EH (cell line): ENCODE results near the gene PTGDS.

Experiments
- DNase-seq: peaks from one replicate; pipeline ENCODE4 v3.0.0-alpha.2; 2015; ENCODE audit warnings: low read depth

The PTGDS gene

DNA sequence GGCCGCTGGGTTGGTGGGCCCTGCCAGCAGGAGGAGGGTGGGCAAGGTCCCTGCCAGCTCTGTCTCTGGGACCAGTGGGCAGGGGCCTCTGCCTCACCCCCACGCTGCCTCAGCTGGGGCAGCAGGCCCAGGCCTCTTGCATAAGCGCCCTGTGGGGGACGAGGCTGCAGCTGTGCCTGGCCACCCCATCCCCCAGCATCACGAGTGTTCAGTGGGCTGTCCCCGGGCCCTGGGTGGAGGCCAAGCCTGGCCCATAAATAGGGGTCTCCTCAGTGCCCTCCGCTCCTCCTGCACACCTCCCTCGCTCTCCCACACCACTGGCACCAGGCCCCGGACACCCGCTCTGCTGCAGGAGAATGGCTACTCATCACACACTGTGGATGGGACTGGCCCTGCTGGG is at the start of gene PTGDS:
TSS of gene PTGDS (plus strand) at position 282 of the 400 bp plus-strand sequence. CDS start at position 357, 75 bp downstream.
- DNase-seq, result no peak

DNA sequence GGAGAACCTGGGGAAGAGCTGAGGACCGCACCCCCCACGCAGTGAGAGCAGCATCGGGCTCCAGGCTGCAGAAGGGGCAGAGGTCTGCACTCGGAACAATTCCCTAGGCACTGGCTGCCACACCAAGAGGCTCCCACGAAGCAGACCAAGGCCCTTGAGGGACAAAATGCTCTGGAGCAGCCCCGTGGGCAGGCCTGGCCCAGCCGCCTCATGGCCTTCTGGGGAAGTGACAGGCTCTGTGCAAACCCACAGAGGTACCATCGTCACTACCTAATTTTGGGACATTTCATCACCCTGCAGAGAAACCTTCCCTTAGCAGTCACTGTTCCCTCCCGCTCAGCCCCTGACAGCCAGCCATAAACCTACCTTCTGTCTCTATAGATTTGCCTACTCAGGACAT is 48.7 kb upstream of the PTGDS start:
- DNase-seq, result no peak

DNA sequence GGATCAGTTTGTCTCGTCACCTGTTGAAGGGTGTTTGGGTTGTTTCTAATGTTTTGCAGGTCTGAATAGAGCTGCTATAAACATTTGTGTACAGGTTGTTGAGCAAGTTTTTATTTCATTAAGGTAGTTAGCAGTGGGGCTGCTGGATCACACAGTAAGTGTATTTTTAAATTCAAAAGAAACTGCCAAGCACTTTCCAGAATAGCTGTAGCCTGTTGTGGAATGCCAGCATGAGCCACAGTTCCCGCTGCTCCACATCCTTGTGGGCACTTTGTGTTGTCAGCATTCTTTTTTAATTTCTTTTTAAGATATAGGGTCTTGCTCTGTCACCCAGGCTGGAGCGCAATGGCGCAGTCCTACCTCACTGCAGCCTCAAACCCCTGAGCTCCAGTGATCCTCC is 47.3 kb upstream of the PTGDS start:
- DNase-seq, result no peak

DNA sequence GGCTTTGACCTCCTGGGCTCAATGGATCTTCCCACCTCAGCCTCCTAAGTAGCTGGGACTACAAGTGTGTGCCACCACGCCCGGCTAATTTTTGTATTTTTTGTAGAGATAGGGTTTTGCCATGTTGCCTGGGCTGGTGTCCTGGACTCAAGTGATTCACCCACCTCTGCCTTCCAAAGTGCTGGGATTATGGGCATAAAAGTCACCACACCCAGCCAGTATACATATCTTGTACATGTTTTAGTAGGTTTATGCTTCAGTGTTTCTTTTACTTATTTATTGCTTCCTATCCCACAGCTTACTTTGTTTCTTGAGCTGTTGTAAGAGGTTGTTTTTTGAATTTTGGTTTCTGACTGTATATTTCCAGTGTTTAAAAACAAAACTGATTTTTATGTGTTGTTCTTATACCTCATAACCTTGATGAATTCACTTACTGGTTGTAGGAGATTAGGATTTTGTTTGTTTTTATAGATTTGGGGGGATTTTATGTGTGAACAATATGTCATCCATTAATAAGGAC is 45.6 kb upstream of the PTGDS start:
- DNase-seq, result no peak

GRCh38 chr9:136934277-136934676 is 43.0 kb upstream of the PTGDS start:
- no peak for DNase-seq

GRCh38 chr9:136935651-136936050 is 41.7 kb upstream of the PTGDS start:
- no peak for DNase-seq

DNA sequence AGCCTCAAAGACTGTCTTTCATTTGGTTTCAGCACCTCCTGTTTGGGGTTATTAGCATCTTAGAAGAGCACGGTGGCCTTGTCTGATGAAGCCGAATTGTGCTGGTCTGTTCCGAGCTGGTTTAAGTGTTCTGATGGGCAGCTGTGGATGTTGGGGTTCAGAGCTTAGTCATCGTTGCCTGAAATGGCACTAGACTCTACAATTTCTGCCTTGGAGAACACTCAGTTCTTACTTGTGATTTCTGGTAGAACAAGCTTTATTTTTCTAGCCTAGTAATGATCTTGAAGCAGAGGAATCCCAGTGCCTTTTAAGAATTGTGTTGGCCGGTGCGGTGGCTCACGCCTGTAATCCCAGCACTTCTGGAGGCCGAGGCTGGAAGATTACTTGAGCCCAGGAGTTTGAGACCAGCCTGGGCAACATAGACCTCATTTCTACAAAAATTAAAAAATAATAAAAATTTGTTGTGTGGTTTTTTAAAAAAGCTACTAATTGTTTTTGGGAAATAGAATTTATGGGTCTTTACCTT is 40.6 kb upstream of the PTGDS start:
- no peak for DNase-seq

GRCh38 chr9:136937186-136938001 is 39.9 kb upstream of the PTGDS start:
- no peak for DNase-seq

- DNase-seq, result no peak
Measured at GRCh38 chr9:136939431-136939995, 37.8 kb upstream of the PTGDS start.

DNA sequence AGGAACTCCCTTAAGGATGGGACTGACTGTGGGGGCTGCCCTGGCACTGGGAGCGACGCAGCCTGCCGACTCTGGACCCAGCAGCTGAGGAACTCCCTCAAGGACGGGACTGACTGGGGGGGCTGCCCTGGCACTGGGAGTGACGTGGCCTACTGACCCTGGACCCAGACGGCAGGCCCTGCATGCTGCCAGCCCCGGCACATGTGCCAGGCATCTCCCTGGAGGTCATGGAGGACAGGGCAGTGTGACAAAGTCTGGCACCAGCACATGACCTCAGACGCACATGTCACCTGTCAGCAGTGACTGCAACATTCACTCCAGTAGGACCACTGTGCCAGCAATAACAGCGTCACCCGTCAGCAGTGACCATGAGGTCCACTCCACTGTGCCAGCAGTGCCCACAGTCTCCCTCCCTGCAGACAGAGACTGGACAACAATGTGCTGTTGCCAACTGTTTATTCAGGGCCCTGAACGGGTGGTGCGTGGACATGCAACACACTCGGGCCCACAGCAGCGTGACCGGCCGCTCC is 37.2 kb upstream of the PTGDS start:
- DNase-seq, result no peak

DNA sequence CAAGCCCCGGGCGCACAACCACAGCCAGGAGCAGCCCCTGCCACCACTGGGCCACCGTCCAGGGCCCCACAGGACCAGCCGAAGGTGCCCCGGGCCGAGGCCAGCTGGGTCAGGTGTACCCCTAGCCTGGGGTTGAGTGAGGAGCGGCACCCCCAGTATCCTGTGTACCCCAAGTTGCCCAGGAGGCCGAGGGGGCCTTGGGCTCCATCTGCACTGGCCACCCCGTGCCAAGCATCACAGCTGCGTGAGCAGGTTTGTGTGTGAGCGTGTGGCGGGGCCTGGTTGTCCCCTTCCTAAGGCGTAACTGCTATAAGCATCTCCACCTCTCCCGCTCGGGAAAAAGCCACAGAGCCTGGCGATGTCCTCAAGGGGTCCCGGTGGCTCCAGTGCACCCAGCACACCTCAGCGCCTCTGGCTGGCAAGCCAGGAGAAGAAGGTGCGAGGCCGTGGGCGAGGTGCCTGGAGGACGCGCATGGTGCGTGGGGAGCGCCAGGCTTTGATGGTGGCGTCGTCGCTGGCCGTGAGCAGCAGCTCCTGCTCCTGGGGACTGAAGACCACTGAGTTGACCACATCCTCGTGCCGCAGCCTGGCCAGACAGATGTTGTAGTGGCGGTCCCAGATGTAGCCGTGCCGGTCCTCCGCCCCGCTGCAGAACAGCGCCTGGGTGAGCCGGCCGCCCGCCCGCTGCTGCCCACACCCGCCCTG is 36.6 kb upstream of the PTGDS start:
- no peak for DNase-seq

DNA sequence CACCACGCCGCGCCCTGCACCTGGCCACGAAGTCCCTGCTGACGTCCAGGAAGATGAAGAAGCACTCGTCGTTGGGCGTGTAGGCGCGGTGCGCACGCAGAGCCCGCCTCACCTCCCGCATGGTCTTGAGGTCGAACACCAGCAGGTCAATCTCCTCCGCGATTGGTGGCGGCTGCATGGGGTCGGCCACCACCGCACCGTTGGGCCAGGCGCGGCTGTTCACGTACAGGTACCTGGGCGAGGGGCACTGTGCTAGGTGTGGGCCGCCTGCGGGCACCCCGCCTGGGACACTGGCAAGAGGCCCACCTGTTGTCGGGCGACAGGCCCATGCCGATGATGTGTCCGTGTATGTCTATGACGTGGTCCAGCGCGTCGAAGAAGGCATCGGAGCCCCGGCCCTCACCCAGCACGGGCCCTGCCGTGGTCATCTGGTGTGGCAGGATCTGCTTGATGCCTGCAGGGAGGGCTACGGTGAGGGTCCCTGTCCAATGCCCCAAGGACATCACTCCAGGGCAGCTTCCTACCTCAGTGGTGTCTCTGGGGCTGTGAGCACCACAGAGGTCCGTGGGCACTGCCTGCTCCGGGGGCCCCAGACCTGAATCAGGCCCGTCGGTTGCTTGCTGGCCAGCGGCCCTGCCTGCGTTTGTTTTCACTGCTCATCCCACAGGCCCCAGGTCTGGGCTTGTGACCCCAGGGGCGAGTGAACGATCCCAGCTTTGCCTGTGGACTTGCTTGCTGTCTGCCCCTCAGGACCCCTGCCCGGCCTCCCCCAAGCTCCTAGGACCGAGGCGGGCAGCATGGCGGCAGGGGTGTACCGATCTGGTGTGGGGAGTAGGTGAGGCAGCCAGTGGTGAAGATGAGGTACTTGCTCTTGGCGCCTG is 35.8 kb upstream of the PTGDS start:
- DNase-seq, result no peak

GRCh38 chr9:136942112-136942880 is 35.0 kb upstream of the PTGDS start:
- DNase-seq, result no peak

DNA sequence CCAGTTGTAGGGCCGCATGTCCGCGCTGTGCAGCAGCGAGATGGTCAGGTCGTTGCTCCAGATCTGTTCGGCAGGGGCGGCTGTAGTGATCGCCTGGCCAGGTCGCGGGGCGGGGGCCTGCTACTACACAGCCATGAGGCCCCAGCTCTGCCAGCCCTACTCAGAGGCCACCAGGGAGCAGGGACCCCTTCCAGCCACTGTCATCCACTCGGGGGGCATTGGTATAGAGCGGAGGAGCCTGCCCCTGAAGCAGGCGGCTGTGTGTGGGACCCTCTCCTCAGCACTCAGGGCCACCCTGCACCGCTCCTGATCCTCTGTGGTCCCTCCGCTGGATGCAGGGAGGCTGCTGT is 34.4 kb upstream of the PTGDS start:
- DNase-seq, result no peak

DNA sequence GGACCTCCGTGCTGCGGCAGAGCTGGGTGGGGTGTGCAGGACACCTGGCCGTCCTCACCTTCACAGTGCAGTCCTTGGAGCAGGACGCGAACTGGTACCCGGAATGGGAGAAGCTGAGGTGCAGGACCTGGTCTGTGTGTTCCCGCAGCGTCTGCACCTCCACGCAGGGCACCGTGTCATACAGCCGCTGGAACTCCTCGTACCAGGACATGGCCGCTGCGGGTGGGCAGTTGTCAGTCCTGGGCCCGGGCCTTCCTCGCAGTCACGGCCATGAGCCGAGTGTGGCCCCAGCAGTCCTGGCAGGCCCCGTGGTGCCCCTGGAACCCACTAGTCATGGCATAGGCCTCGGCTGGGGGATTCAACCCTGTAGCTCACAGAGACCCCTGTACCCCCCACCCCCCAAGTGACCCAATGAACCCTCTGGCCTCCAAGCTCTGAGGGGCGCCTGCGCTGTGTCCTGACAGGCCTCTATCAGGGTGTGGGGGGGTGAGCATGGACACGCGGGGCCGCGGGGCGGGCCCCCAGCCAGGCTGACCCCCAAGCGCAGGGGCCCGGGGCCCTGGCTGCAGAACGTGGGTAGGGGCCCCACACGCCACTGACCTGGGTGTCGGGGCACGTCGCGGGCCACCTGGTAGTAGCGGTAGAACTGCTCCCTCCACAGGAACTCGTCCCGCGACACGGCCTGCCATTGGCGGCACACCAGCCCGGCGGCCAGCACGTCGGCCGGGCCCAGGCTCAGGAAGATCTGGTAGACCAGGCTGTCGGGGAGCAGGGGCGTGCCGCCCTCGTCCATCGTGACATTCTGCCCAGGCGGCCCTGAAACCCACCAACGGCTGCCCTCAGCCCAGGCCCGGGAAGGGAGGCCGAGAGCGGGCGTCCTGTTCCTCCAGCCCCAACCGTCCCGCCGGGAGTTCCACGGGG is 33.8 kb upstream of the PTGDS start:
- no peak for DNase-seq

- DNase-seq, result peak; percentile 69
Measured at GRCh38 chr9:136944212-136944518, 33.1 kb upstream of the PTGDS start.

DNA sequence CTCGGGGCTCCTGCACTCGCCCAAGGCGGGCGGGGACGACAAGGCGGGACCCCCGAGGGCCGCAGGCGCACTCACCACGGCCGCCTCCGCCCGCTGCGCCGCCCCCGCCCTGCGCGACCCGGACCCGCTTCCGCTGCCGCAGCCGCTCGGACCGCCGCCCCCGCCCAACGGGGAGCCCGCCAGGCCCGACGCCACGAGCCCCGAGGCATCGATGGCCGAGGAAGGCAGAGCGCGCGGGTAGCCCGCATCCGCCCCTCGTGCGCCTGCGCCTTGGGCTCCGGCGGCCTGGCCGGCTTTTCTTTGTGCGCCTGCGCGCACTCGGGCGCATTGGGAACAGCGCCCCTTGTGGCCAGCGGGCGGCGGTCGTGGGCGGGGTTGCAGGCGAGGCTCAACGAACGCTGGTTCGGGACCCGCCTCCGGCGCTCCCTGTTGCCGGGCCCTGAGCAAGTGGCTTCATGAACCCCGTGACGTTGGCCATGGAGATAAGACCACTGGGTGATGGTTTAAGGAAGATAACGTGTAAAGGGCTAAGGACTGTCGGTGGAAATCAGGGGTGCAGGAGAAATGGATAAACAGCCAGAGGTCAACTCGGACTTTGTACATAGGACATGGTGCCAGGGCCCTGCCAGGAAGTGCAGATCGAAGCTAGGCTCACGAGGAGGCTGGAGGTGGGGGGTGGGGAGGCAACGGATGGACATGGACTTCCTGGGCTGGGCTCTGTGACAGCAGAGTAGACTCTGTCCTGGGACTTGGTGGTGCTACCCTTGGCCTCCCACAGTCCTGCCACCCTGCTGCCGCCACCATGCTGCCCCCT is 32.6 kb upstream of the PTGDS start, which contains the start of the genes C8G and FBXW5:
TSS of gene C8G (plus strand) at position 725 of the 814 bp plus-strand sequence. CDS start at position 803, 78 bp downstream.
TSS of gene FBXW5 (minus strand) at position 220 of the 814 bp plus-strand sequence. CDS start 655 bp downstream, outside the sequence.
- DNase-seq, result peak; percentile 92
